AG04449 (cell line): ENCODE results near the gene DBF4B.

Source experiments
- CTCF ChIA-PET: fragments of 350-600 bp; formaldehyde crosslinking; extraction: SDS; loops from one replicate; lab custom pipeline; 2021; ENCODE audit warnings: antibody characterized with exemption; lab: Yijun Ruan, JAX
- POLR2A ChIA-PET: fragments of 400-600, 350-600 bp; formaldehyde crosslinking; extraction: SDS; loops from one replicate; lab custom pipeline; 2020; ENCODE audit warnings: antibody characterized with exemption, inconsistent platforms; lab: Yijun Ruan, JAX
- DNase-seq: peaks from one replicate; pipeline ENCODE4 v3.0.0-alpha.2; 2010; ENCODE audit warnings: low read depth, low spot score
- H3K4me3 ChIP-seq: 2 replicates; pipeline ENCODE4 v1.5.1; 2011; ENCODE audit warnings: low read depth, mild to moderate bottlenecking, control low read depth, low read length
- CTCF ChIP-seq: IDR thresholded peaks from one replicate; pipeline ENCODE4 v1.5.1; 2011; ENCODE audit warnings: mild to moderate bottlenecking, moderate library complexity, low read length, control low read depth, inconsistent platforms; ENCODE audit not compliant: insufficient read depth; ENCODE audit errors: missing control alignments

Gene DBF4B

GRCh38 chr17:44767493-44767892 lies 59.0 kb downstream of the DBF4B start:
- H3K4me3 ChIP-seq: no peak overlapping the region
- POLR2A ChIA-PET: no interaction called here
- no peak for DNase-seq
- TF ChIP-seq CTCF: no peak
- CTCF ChIA-PET: interaction anchor here (0.9 to 18.3 kb wide), 3 partner anchors 12 to 108 kb away, joined by 3 to 440 read pairs (median 4); no protein-coding TSS in a partner anchor

GRCh38 chr17:44768505-44769142 lies 60.2 kb downstream of the DBF4B start:
- no peak for DNase-seq
- POLR2A ChIA-PET: no interaction called here
- no peak for TF ChIP-seq CTCF
- H3K4me3 ChIP-seq: no peak overlapping the region
- CTCF ChIA-PET: interaction anchor here (1.3 to 18.3 kb wide), 4 partner anchors 10 to 254 kb away, joined by 3 to 823 read pairs (median 222); no protein-coding TSS in a partner anchor

GRCh38 chr17:44769230-44769629 lies 60.8 kb downstream of the DBF4B start:
- no peak for DNase-seq
- CTCF ChIA-PET: interaction anchor here (1.3 to 18.3 kb wide), 4 partner anchors 9 to 253 kb away, joined by 3 to 823 read pairs (median 222); no protein-coding TSS in a partner anchor
- H3K4me3 ChIP-seq: no peak overlapping the region
- no peak for TF ChIP-seq CTCF
- POLR2A ChIA-PET: no interaction called here

GRCh38 chr17:44769647-44770084 lies 61.2 kb downstream of the DBF4B start:
- no peak overlapping the region for H3K4me3 ChIP-seq
- TF ChIP-seq CTCF: no peak
- ChIA-PET POLR2A (no interaction called here), CTCF (interaction anchor here (0.9 to 18.3 kb wide), 5 partner anchors 9 to 253 kb away, joined by 3 to 823 read pairs (median 5); no protein-coding TSS in a partner anchor)
- DNase-seq: no peak

GRCh38 chr17:44770166-44770925 lies 61.9 kb downstream of the DBF4B start:
- DNase-seq: no peak
- ChIA-PET POLR2A (interaction anchor here (0.6 kb wide), 1 partner anchor 320 kb away, joined by 3 read pairs; no protein-coding TSS in a partner anchor), CTCF (interaction anchor here (0.9 to 18.3 kb wide), 8 partner anchors 8 to 252 kb away, joined by 3 to 823 read pairs (median 4); no protein-coding TSS in a partner anchor)
- TF ChIP-seq CTCF: no peak
- H3K4me3 ChIP-seq: no peak overlapping the region
